K562 (cell line): Measurements from ENCODE around the gene NFKB2. TPM values are rescaled to one million over a fixed set of nuclear protein-coding genes. Genes with fewer than 3 reads are reported as not detected.
A peak's percentile ranks its signal among the peaks of the same experiment; 100 is the strongest.

ENCODE experiments used
- ARHGAP35 ChIP-seq: fragments of 450-650 bp; IDR thresholded peaks from 2 replicates; pipeline ENCODE4 v1.6.1; 2018; ENCODE audit not compliant: partially characterized antibody
- BRD4 ChIP-seq: fragments of 200-600 bp; sonication (generic); IDR thresholded peaks from 2 replicates; pipeline ENCODE4 v1.6.1; 2017; ENCODE audit warnings: inconsistent platforms
- C11orf30 ChIP-seq: fragments of 450-650 bp; IDR thresholded peaks from 2 replicates; pipeline ENCODE4 v1.6.1; 2016; ENCODE audit warnings: low read depth, mild to moderate bottlenecking
- CLOCK ChIP-seq: fragments of 250-450 bp; sonication (Bioruptor Pico); IDR thresholded peaks from 2 replicates; pipeline ENCODE4 v1.4.0; 2020; ENCODE audit warnings: mild to moderate bottlenecking, moderate library complexity, borderline replicate concordance
- HDAC2 ChIP-seq: fragments of 450-650 bp; IDR thresholded peaks from 2 replicates; pipeline ENCODE4 v1.6.1; 2016; ENCODE audit warnings: mild to moderate bottlenecking
- KLF1 ChIP-seq: fragments of 450-650 bp; IDR thresholded peaks from 2 replicates; pipeline ENCODE4 v1.6.1; 2016; ENCODE audit warnings: missing genetic modification characterization, missing compliant biosample characterization
- LCOR ChIP-seq: sonication (generic); formaldehyde crosslinking; IDR thresholded peaks from 2 replicates; pipeline ENCODE4 v1.8.0; 2022; ENCODE audit warnings: mild to moderate bottlenecking, missing genetic modification reagents
- MAX ChIP-seq: sonication (generic); formaldehyde crosslinking; IDR thresholded peaks from 2 replicates; pipeline ENCODE4 v1.9.0; 2022; ENCODE audit warnings: mild to moderate bottlenecking, missing genetic modification reagents
- NCOA6 ChIP-seq: fragments of 450-650 bp; IDR thresholded peaks from 2 replicates; pipeline ENCODE4 v1.6.1; 2017; ENCODE audit warnings: mild to moderate bottlenecking
- PHF8 ChIP-seq: fragments of 200-600 bp; sonication (generic); IDR thresholded peaks from 2 replicates; pipeline ENCODE4 v1.6.1; 2012; ENCODE audit warnings: mixed run types, mild to moderate bottlenecking, inconsistent platforms, low read length, moderate library complexity, borderline replicate concordance
- RAD51 ChIP-seq: fragments of 450-650 bp; IDR thresholded peaks from 2 replicates; pipeline ENCODE4 v1.7.1; 2016; ENCODE audit warnings: low read depth, mild to moderate bottlenecking, borderline replicate concordance
- REST ChIP-seq, 2 experiments: fragments of 450-650 bp; formaldehyde crosslinking in 1 of 2; IDR thresholded peaks; 2 replicates each; pipeline versions ENCODE4 v1.4.0 to v1.6.1; 2014 to 2020; ENCODE audit warnings: mild to moderate bottlenecking in 2 of 2, borderline replicate concordance in 1 of 2, low read depth in 1 of 2
- SOX6 ChIP-seq: fragments of 450-650 bp; IDR thresholded peaks from 2 replicates; pipeline ENCODE4 v1.6.1; 2014; ENCODE audit warnings: mild to moderate bottlenecking
- USF2 ChIP-seq: sonication (generic); formaldehyde crosslinking; IDR thresholded peaks from 2 replicates; pipeline ENCODE4 v1.5.0; 2020; ENCODE audit warnings: missing genetic modification reagents
- ZFPM2 ChIP-seq: fragments of 250-450 bp; sonication (Bioruptor Pico); IDR thresholded peaks from 2 replicates; pipeline ENCODE4 v1.5.1; 2022; ENCODE audit warnings: mild to moderate bottlenecking
- polyA plus RNA-seq, 8 experiments: library from polyadenylated mRNA; depleted of rRNA in 4 of 8; stranded (reverse) in 5 of 8; unstranded in 3 of 8; fragments of >200 nt; fragmentation: Nextera tagmentation in 2 of 8; fragmentation: Illumina TruSeq in 1 of 8; extraction: Ambion mirVana in 2 of 8; extraction: Trizol in 1 of 8; gene quantifications; 2 replicates each; pipeline versions ENCODE4 v1.2.1 to v1.2.3, GENCODE V29; 2011 to 2014; ENCODE audit warnings: inconsistent platforms in 1 of 8, missing spikeins in 1 of 8
- total RNA-seq, 7 experiments: library from RNA; depleted of rRNA in 6 of 7; stranded (reverse); fragments of >200 nt in 6 of 7; fragmentation: Illumina TruSeq in 2 of 7; extraction: Trizol in 2 of 7; gene quantifications; 2 replicates each; pipeline versions ENCODE4 v1.2.1 to v1.2.3, GENCODE V29; 2011 to 2021; ENCODE audit warnings: low replicate concordance in 1 of 7

Gene NFKB2
- total and polyA plus RNA-seq, 9 of the 15 experiments (the other 6 are each of a cell fraction or from before 2014, with no cell fraction given), result 0.07 to 20.3 (median 7.9) TPM

GRCh38 chr10:102420714-102421506, 25.4 kb downstream of the NFKB2 start, which contains the start of gene FBXL15 (continued):
- TF ChIP-seq CLOCK (CRISPR knock-in tag) (no peak), NCOA6 (no peak), KLF1 (tag) (no peak), HDAC2 (0 out of 2 replicates have a peak, but pooled peaks have one; percentile 66), LCOR (CRISPR knock-in tag) (no peak; the same call in 1 of the 2 replicates), USF2 (no peak), SOX6 (peak; percentile 15; the same call in 1 of the 2 replicates), REST (IDR thresholded peaks at IDR 0.05; ENCODE audit: borderline replicate concordance) (peak; percentile 95), REST (CRISPR knock-in tag; IDR thresholded peaks at IDR 0.05; ENCODE audit: low read depth) (peak; percentile 70; the same call in 1 of the 2 replicates), BRD4 (no peak), MAX (CRISPR knock-in tag) (no peak; the same call in 1 of the 2 replicates), C11orf30 (peak; percentile 94), ZFPM2 (CRISPR knock-in tag) (no peak), ARHGAP35 (no peak), RAD51 (no peak), PHF8 (peak; percentile 54; the same call in 1 of the 2 replicates)
